HepG2 (cell line): ENCODE data around the gene BTBD7. TPM values are rescaled to one million over a fixed set of nuclear protein-coding genes. Genes with fewer than 3 reads are reported as not detected.

Experiments used
- ARID4A ChIP-seq: sonication (generic); formaldehyde crosslinking; IDR thresholded peaks from 2 replicates; pipeline ENCODE4 v1.5.0; 2020; ENCODE audit warnings: mild to moderate bottlenecking, missing genetic modification reagents, borderline replicate concordance
- CREB1 ChIP-seq, 2 experiments: fragments of 450-650 bp in 1 of 2; IDR thresholded peaks; 2 replicates each; pipeline ENCODE4 v1.6.1; 2016 to 2017; ENCODE audit warnings: control low read depth in 1 of 2, mild to moderate bottlenecking in 1 of 2, missing compliant biosample characterization in 1 of 2, missing genetic modification characterization in 1 of 2
- FOXC1 ChIP-seq: sonication (generic); formaldehyde crosslinking; IDR thresholded peaks from 2 replicates; pipeline ENCODE4 v1.8.0; 2022; ENCODE audit warnings: mild to moderate bottlenecking, missing genetic modification reagents, borderline replicate concordance
- MAZ ChIP-seq, 2 experiments: sonication (generic) in 1 of 2; formaldehyde crosslinking in 1 of 2; IDR thresholded peaks; 2 replicates each; pipeline versions ENCODE4 v1.5.0 to v1.6.1; 2012 to 2020; ENCODE audit warnings: low read depth in 2 of 2, mild to moderate bottlenecking in 2 of 2, borderline replicate concordance in 1 of 2, improper control_type of control experiment in 1 of 2, low read length in 1 of 2, missing genetic modification reagents in 1 of 2, moderate library complexity in 1 of 2
- PHF8 ChIP-seq: sonication (generic); formaldehyde crosslinking; IDR thresholded peaks from 2 replicates; pipeline ENCODE4 v1.5.0; 2020; ENCODE audit warnings: missing genetic modification reagents
- SPEN ChIP-seq: sonication (generic); formaldehyde crosslinking; IDR thresholded peaks from 2 replicates; pipeline ENCODE4 v1.5.1; 2020; ENCODE audit warnings: low read depth, mild to moderate bottlenecking, missing genetic modification reagents
- TMF1 ChIP-seq: sonication (generic); formaldehyde crosslinking; IDR thresholded peaks from 2 replicates; pipeline ENCODE4 v1.8.1; 2022; ENCODE audit warnings: low read depth, missing genetic modification reagents
- ZBTB42 ChIP-seq: sonication (generic); formaldehyde crosslinking; IDR thresholded peaks from 2 replicates; pipeline ENCODE4 v1.5.0; 2020; ENCODE audit warnings: mild to moderate bottlenecking, missing genetic modification reagents
- ZBTB7B ChIP-seq: sonication (generic); formaldehyde crosslinking; IDR thresholded peaks from 2 replicates; pipeline ENCODE4 v1.4.0; 2020; ENCODE audit warnings: missing genetic modification reagents
- ZFP82 ChIP-seq: sonication (generic); formaldehyde crosslinking; IDR thresholded peaks from 2 replicates; pipeline ENCODE4 v1.5.1; 2020; ENCODE audit warnings: mild to moderate bottlenecking, missing genetic modification reagents, borderline replicate concordance
- ZNF260 ChIP-seq: sonication (generic); formaldehyde crosslinking; IDR thresholded peaks from 2 replicates; pipeline ENCODE4 v1.4.0; 2020; ENCODE audit warnings: missing genetic modification reagents, low read depth, mild to moderate bottlenecking, borderline replicate concordance
- ZNF333 ChIP-seq: sonication (generic); formaldehyde crosslinking; IDR thresholded peaks from 2 replicates; pipeline ENCODE4 v1.4.0; 2020; ENCODE audit warnings: mild to moderate bottlenecking, missing genetic modification reagents, borderline replicate concordance
- ZNF598 ChIP-seq: sonication (generic); formaldehyde crosslinking; IDR thresholded peaks from 2 replicates; pipeline ENCODE4 v1.5.1; 2020; ENCODE audit warnings: mild to moderate bottlenecking, missing genetic modification reagents, borderline replicate concordance
- polyA plus RNA-seq, 8 experiments: library from polyadenylated mRNA; depleted of rRNA in 3 of 8; stranded (reverse) in 7 of 8; unstranded in 1 of 8; fragments of >200 nt; fragmentation: Illumina TruSeq in 4 of 8; extraction: Trizol in 4 of 8; gene quantifications; 2 replicates each; pipeline versions ENCODE4 v1.2.1 to v1.2.3, GENCODE V29; 2011 to 2016; ENCODE audit warnings: low read depth in 4 of 8, missing spikeins in 1 of 8, mixed read lengths in 1 of 8; ENCODE audit not compliant: insufficient read depth in 1 of 8
- total RNA-seq, 5 experiments: library from RNA; depleted of rRNA; stranded (reverse); fragments of >200 nt; fragmentation: Illumina TruSeq; extraction: Trizol; gene quantifications; 2 replicates each; pipeline ENCODE4 v1.2.3, GENCODE V29; 2016; ENCODE audit warnings: low read depth in 1 of 5
- TF ChIP-seq, protein P1 (sequence below): sonication (generic); formaldehyde crosslinking; conservative IDR thresholded peaks from 2 replicates; pipeline ENCODE4 v1.8.0; 2022; ENCODE audit warnings: mild to moderate bottlenecking, moderate library complexity, missing genetic modification reagents
- TF ChIP-seq, protein P2 (sequence below): sonication (generic); formaldehyde crosslinking; IDR thresholded peaks from 2 replicates; pipeline ENCODE4 v1.4.0; 2020; ENCODE audit warnings: missing genetic modification reagents

BTBD7 gene
- total and polyA plus RNA-seq, 2 of the 13 experiments (the other 11 are each of a cell fraction or from before 2014, with no cell fraction given), result 11.6 to 15.2 TPM

GRCh38 chr14:93332853-93333630 is at the start of gene BTBD7 (continued):
- TF ChIP-seq, protein P1, sequence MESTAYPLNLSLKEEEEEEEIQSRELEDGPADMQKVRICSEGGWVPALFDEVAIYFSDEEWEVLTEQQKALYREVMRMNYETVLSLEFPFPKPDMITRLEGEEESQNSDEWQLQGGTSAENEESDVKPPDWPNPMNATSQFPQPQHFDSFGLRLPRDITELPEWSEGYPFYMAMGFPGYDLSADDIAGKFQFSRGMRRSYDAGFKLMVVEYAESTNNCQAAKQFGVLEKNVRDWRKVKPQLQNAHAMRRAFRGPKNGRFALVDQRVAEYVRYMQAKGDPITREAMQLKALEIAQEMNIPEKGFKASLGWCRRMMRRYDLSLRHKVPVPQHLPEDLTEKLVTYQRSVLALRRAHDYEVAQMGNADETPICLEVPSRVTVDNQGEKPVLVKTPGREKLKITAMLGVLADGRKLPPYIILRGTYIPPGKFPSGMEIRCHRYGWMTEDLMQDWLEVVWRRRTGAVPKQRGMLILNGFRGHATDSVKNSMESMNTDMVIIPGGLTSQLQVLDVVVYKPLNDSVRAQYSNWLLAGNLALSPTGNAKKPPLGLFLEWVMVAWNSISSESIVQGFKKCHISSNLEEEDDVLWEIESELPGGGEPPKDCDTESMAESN, result peak; percentile 89
- TF ChIP-seq ZFP82 (CRISPR knock-in tag) (peak; percentile 47; the same call in 1 of the 2 replicates), ZNF260 (CRISPR knock-in tag) (no peak), ZNF598 (CRISPR knock-in tag) (peak; percentile 35; the same call in 1 of the 2 replicates), TMF1 (CRISPR knock-in tag) (peak; percentile 35), ZBTB42 (CRISPR knock-in tag) (peak; percentile 38; the same call in 1 of the 2 replicates), SPEN (CRISPR knock-in tag) (peak; percentile 56; the same call in 1 of the 2 replicates), CREB1 (IDR thresholded peaks at IDR 0.05) (peak; percentile 93), CREB1 (CRISPR knock-in tag; IDR thresholded peaks at IDR 0.05) (0 out of 2 replicates have a peak, but pooled peaks have one; percentile 46), PHF8 (CRISPR knock-in tag) (peak; percentile 33; the same call in 1 of the 2 replicates), ZNF333 (no peak), MAZ (IDR thresholded peaks at IDR 0.05; ENCODE audit: borderline replicate concordance, low read depth, low read length) (peak; percentile 92), MAZ (CRISPR knock-in tag; IDR thresholded peaks at IDR 0.05; ENCODE audit: low read depth) (peak; percentile 75), ZBTB7B (CRISPR knock-in tag) (peak; percentile 59; the same call in 1 of the 2 replicates), ARID4A (CRISPR knock-in tag) (peak; percentile 76), FOXC1 (CRISPR knock-in tag) (peak; percentile 83; the same call in 1 of the 2 replicates)
- TF ChIP-seq, protein P2, sequence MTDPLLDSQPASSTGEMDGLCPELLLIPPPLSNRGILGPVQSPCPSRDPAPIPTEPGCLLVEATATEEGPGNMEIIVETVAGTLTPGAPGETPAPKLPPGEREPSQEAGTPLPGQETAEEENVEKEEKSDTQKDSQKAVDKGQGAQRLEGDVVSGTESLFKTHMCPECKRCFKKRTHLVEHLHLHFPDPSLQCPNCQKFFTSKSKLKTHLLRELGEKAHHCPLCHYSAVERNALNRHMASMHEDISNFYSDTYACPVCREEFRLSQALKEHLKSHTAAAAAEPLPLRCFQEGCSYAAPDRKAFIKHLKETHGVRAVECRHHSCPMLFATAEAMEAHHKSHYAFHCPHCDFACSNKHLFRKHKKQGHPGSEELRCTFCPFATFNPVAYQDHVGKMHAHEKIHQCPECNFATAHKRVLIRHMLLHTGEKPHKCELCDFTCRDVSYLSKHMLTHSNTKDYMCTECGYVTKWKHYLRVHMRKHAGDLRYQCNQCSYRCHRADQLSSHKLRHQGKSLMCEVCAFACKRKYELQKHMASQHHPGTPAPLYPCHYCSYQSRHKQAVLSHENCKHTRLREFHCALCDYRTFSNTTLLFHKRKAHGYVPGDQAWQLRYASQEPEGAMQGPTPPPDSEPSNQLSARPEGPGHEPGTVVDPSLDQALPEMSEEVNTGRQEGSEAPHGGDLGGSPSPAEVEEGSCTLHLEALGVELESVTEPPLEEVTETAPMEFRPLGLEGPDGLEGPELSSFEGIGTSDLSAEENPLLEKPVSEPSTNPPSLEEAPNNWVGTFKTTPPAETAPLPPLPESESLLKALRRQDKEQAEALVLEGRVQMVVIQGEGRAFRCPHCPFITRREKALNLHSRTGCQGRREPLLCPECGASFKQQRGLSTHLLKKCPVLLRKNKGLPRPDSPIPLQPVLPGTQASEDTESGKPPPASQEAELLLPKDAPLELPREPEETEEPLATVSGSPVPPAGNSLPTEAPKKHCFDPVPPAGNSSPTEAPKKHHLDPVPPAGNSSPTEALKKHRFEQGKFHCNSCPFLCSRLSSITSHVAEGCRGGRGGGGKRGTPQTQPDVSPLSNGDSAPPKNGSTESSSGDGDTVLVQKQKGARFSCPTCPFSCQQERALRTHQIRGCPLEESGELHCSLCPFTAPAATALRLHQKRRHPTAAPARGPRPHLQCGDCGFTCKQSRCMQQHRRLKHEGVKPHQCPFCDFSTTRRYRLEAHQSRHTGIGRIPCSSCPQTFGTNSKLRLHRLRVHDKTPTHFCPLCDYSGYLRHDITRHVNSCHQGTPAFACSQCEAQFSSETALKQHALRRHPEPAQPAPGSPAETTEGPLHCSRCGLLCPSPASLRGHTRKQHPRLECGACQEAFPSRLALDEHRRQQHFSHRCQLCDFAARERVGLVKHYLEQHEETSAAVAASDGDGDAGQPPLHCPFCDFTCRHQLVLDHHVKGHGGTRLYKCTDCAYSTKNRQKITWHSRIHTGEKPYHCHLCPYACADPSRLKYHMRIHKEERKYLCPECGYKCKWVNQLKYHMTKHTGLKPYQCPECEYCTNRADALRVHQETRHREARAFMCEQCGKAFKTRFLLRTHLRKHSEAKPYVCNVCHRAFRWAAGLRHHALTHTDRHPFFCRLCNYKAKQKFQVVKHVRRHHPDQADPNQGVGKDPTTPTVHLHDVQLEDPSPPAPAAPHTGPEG (CRISPR knock-in tag), result peak; percentile 88
